GM21737 (cell line): ENCODE data around the gene EDIL3.

Source experiments
- ATAC-seq: cut with Tn5 transposase; IDR thresholded peaks from one replicate; pipeline ENCODE4 v1.9.1; 2021; ENCODE audit warnings: mild to moderate bottlenecking, moderate library complexity; ENCODE audit not compliant: unreplicated experiment

The EDIL3 gene

GRCh38 chr5:84384604-84385575, at the start of gene EDIL3:
Gene EDIL3, minus strand, starts transcription at chr5:84384880. Its CDS starts 506 bp downstream, at chr5:84384374.
- ATAC-seq, result no peak

- no peak for ATAC-seq
Observed at GRCh38 chr5:84433461-84433860, 48.8 kb upstream of the EDIL3 start.

GRCh38 chr5:84430863-84431663, 46.4 kb upstream of the EDIL3 start:
- ATAC-seq, result no peak

- no peak for ATAC-seq
Observed at GRCh38 chr5:84430079-84430478, 45.4 kb upstream of the EDIL3 start.

GRCh38 chr5:84425365-84425881, 40.7 kb upstream of the EDIL3 start:
- no peak for ATAC-seq

- ATAC-seq, result no peak
Observed at GRCh38 chr5:84419742-84420141, 35.1 kb upstream of the EDIL3 start.

GRCh38 chr5:84411832-84412605, 27.3 kb upstream of the EDIL3 start:
- no peak for ATAC-seq

GRCh38 chr5:84406111-84406510, 21.4 kb upstream of the EDIL3 start:
- ATAC-seq, result no peak

- no peak for ATAC-seq
Observed at GRCh38 chr5:84403773-84404172, 19.1 kb upstream of the EDIL3 start.

- no peak for ATAC-seq
Observed at GRCh38 chr5:84397385-84397784, 12.7 kb upstream of the EDIL3 start.

- ATAC-seq, result no peak
Observed at GRCh38 chr5:84393969-84394368, 9.3 kb upstream of the EDIL3 start.

- no peak for ATAC-seq
Observed at GRCh38 chr5:84392836-84393235, 8.2 kb upstream of the EDIL3 start.

- no peak for ATAC-seq
Observed at GRCh38 chr5:84385705-84386104, 1.0 kb upstream of the EDIL3 start.

GRCh38 chr5:84383816-84384603, 670 bp downstream of the EDIL3 start:
- no peak for ATAC-seq

GRCh38 chr5:84383296-84383815, 1.3 kb downstream of the EDIL3 start:
- ATAC-seq, result no peak

- ATAC-seq, result no peak
Observed at GRCh38 chr5:84382363-84383295, 2.1 kb downstream of the EDIL3 start.

GRCh38 chr5:84381502-84382362, 2.9 kb downstream of the EDIL3 start:
- no peak for ATAC-seq

GRCh38 chr5:84379749-84380148, 4.9 kb downstream of the EDIL3 start:
- no peak for ATAC-seq
